DMS 273 (cell line): ENCODE measurements around the gene TJP1.
"Not testable (repeated sequence)": the region's sequence is repeated elsewhere in the genome, so short reads cannot be mapped to it uniquely, and the experiment has no call there.

ENCODE experiments used
- DNase-seq: peaks from one replicate; lab custom pipeline; 2025; ENCODE audit not compliant: unreplicated experiment; lab: John Stamatoyannopoulos, UW

TJP1 gene

GRCh38 chr15:29670266-29670665 is 152.0 kb downstream of the TJP1 start:
- DNase-seq: no peak

GRCh38 chr15:29669823-29670222 is 152.4 kb downstream of the TJP1 start:
- no peak for DNase-seq

DNA sequence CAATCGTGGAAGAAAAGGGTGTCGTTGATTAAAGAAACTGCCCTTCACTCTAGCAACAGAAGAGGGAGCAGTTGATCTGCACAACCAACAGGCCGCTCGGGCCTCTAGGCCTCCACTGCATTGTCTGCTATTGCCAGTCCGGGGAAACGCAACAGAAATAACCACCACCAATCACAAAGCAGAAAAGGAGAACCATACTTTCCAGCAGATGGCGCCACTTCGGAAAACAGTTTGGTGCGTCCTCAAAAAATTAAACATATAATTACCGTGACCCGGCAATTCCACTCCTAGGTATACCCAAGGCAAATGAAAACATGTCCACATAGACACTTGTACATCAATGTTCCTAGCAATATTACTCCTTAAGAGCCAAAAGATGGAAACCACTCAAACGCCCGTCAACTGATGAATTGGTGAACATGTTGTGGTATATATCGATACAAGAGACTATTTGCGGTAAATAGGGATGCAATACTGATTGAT is 154.1 kb downstream of the TJP1 start:
- peak; percentile 86 for DNase-seq

GRCh38 chr15:29666241-29666640 is 156.0 kb downstream of the TJP1 start:
- DNase-seq: no peak

DNA sequence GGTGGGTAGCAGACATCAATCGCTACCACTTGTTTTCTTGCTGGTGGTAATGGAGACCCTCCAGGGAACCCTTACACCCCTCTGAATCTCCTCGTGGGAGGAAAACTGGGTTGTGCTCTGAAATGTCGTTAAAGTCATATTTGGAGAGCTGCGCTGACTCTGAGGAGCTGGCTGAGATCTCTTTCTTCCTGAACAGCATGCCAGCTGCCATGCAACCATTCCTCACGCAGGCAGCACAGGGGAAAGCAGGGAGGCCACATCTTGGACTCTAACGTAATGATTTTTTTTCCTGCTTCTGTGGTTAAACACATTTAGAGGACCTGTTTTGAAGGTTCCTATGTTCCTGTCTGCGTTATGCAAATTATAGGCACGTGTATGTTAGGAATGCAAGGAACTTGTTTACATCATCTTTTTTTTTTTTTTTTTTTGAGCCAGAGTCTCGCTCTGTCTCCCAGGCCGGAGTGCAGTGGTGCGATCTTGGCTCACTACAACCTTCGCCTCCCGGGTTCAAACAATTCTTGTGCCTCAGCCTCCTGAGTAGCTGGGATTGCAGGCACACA is 156.7 kb downstream of the TJP1 start:
- no peak for DNase-seq

DNA sequence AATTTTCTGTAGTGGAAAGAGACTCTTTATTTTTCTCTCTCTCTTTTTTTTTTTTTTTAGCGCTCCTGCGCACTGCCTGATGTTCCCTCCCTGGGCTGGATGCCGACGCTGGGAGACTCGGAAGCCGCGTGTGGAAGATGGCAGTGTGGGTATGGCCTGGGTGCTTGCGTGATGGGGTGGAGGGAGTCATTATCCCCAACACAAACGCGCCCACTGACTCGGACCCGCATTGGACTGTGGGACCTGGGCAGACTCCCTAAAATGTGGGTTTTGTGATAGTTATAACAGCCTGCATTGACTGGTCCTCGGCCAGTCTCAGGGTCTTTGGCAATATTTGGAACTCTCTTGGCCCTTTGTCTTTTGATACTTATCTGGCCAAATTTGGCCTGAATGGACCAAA is 157.9 kb downstream of the TJP1 start:
- DNase-seq: no peak

DNA sequence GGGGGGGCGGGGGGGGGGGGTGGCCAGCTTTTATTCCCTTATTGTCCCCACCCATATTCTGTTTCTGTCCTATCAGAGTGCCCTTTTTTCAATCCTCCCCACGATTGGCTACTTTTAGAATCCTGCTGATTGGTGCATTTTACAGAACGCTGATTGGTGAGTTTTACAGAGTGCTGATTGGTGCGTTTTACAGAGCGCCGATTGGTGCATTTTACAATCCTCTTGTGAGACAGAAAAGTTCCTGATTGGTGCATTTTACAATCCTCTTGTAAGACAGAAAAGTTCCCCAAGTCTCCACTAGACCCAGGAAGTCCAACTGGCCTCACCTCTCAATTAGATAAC is 164.8 kb downstream of the TJP1 start:
- not testable (repeated sequence) for DNase-seq

GRCh38 chr15:29656636-29657475 is 165.4 kb downstream of the TJP1 start:
- DNase-seq: no peak

- DNase-seq: no peak
Observed at GRCh38 chr15:29652595-29652994, 169.7 kb downstream of the TJP1 start.

GRCh38 chr15:29651476-29652233 is 170.6 kb downstream of the TJP1 start:
- no peak for DNase-seq
